ENCODE results near the gene PATZ1. TPM values are rescaled to one million over a fixed set of nuclear protein-coding genes. Genes with fewer than 3 reads are reported as not detected.
A peak's percentile ranks its signal among the peaks of the same experiment; 100 is the strongest.

PATZ1 gene
- total RNA-seq, 4 donors from 2014 or later: 12.9 to 20.6 (median 17.0) TPM

- WGBS: under 1% methylated on average over 33 of the region's 50 CpGs
- intact Hi-C loops (cut with DNase I): loop anchor here (2.0 to 10.0 kb wide), 2 partner anchors 51 to 277 kb away; partner anchors contain the start of gene DRG1
- Histone ChIP-seq H3K9me3 (no peaks in the 10 kb centered on the region), H3K4me3 (peak overlapping the region; percentile 57 to 79 (median 70)), H3K4me1 (peaks cover 30 to 51% (median 40%) of the 10 kb centered on the region in 4 donors), H3K27me3 (no peaks in the 10 kb centered on the region), H3K27ac (replicated peaks in 1 of 4) (peak overlapping the region; percentile 82 to 88 (median 86)), H3K36me3 (peaks cover 0 to 14% (median 7%) of the 10 kb centered on the region in 4 donors)
- DNase-seq (ENCODE audit: extremely low spot score): no peak
- TF ChIP-seq CTCF (IDR thresholded peaks at IDR 0.05): no peak
- peak; percentile 50 to 56 for TF ChIP-seq POLR2AphosphoS5 (IDR thresholded peaks at IDR 0.05)
- no peak for TF ChIP-seq EP300 (IDR thresholded peaks at IDR 0.05)
- no peak for TF ChIP-seq POLR2A (IDR thresholded peaks at IDR 0.05; ENCODE audit: low read depth)
Observed at GRCh38 chr22:31347251-31348008, 1.3 kb upstream of the PATZ1 start.

GRCh38 chr22:31346733-31347250 lies 646 bp upstream of the PATZ1 start:
- H3K27ac ChIP-seq (replicated peaks in 1 of 4): peak overlapping the region; percentile 82 to 88 (median 86)
- intact Hi-C loops (cut with DNase I): loop anchor here (2.0 to 10.0 kb wide), 2 partner anchors 52 to 278 kb away; partner anchors contain the start of gene DRG1
- no CpG with 5 or more reads among the region's 40 CpGs for WGBS
- no peaks in the 10 kb centered on the region for H3K27me3 ChIP-seq
- peaks cover 32 to 58% (median 46%) of the 10 kb centered on the region in 4 donors for H3K4me1 ChIP-seq
- TF ChIP-seq POLR2AphosphoS5 (IDR thresholded peaks at IDR 0.05) (no peak), POLR2A (IDR thresholded peaks at IDR 0.05; ENCODE audit: low read depth) (no peak), EP300 (IDR thresholded peaks at IDR 0.05) (no peak), CTCF (IDR thresholded peaks at IDR 0.05) (no peak)
- H3K9me3 ChIP-seq: no peaks in the 10 kb centered on the region
- H3K4me3 ChIP-seq: peak overlapping the region; percentile 57 to 79 (median 70)
- no peak for DNase-seq (ENCODE audit: extremely low spot score)
- peaks cover 0 to 20% (median 13%) of the 10 kb centered on the region in 4 donors for H3K36me3 ChIP-seq

- WGBS: 4% methylated on average over 24 of the region's 126 CpGs
Observed at GRCh38 chr22:31345331-31346254, 553 bp downstream of the PATZ1 start.

More at GRCh38 chr22:31345331-31346254, 553 bp downstream of the PATZ1 start:
- Histone ChIP-seq H3K4me1 (peaks cover 38 to 70% (median 51%) of the 10 kb centered on the region in 4 donors), H3K27me3 (no peaks in the 10 kb centered on the region), H3K4me3 (peak overlapping the region; percentile 57 to 79 (median 70)), H3K27ac (replicated peaks in 1 of 4) (peak overlapping the region; percentile 82 to 88 (median 86)), H3K36me3 (peaks cover 0 to 32% (median 25%) of the 10 kb centered on the region in 4 donors), H3K9me3 (no peaks in the 10 kb centered on the region)
- no peak for TF ChIP-seq EP300 (IDR thresholded peaks at IDR 0.05)
- no peak for TF ChIP-seq POLR2A (IDR thresholded peaks at IDR 0.05; ENCODE audit: low read depth)
- peak in 1 of 2 donors; percentile 53 for TF ChIP-seq POLR2AphosphoS5 (IDR thresholded peaks at IDR 0.05)
- TF ChIP-seq CTCF (IDR thresholded peaks at IDR 0.05): peak; percentile 84 to 89 (median 89)
- DNase-seq (ENCODE audit: extremely low spot score): no peak
- intact Hi-C loops (cut with DNase I): loop anchor here (2.0 to 10.0 kb wide), 2 partner anchors 53 to 279 kb away; partner anchors contain the start of gene DRG1
